ENCODE data around the gene RTN4R. TPM values are rescaled to one million over a fixed set of nuclear protein-coding genes. Genes with fewer than 3 reads are reported as not detected.

Gene RTN4R
- total and polyA plus RNA-seq, 2 donors (not counting 1 experiment from before 2014, with no cell fraction given): 0.42 to 0.79 TPM

DNA sequence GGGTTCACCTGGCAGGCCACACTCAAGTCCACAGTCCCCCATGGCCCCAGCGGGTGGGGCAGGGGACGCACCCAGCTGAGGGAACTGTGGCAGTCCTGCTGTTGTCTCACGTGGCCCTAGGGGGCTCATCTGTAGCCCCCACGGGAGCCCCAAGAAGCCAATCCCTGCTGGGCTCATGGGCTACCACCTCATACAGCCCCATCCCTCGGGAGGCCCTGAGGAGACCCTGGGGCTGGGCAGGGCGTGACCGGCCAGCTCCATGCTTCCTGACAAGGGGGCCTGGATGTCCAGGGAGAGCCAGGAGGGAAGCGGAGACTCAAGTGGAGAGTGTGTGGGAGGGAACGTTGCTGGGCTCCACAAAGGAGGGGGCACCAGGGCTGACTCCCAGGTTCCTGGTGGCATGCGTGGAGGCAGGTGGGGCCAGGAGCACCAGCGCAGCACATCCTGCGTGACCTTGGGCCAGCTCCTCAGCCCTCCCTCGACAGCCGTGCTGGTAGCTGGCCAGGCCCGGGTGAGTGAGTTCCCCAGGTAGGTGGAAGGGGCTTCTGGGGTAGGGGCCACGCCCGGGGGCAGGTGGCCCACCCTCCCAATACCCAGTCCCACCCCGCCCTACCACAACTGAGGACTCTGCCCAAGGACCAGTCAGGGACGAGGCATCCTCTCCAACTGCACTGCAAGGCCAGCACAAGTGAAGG, 7.9 kb downstream of the RTN4R start:
- Mint-ChIP-seq H3K27me3 (no peaks in the 10 kb centered on the region), H3K4me3 (no peak overlapping the region), H3K27ac (no peak overlapping the region), H3K9me3 (ENCODE audit: insufficient read depth) (no peaks in the 10 kb centered on the region), H3K4me1 (no peaks in the 10 kb centered on the region)
- no peak overlapping the region for H3K4me2 ChIP-seq (replicated peaks; ENCODE audit: low read depth, low read length, poor library complexity, severe bottlenecking)
- H3K9me3 ChIP-seq (ENCODE audit: control extremely low read depth in 1 of 3, control insufficient read depth in 2 of 3, insufficient read depth in 1 of 3, low read length in 2 of 3): no peaks in the 10 kb centered on the region
- no peak overlapping the region for H3K9ac ChIP-seq (ENCODE audit: low read length)
- no peaks in the 10 kb centered on the region for H3K79me2 ChIP-seq (ENCODE audit: control insufficient read depth, insufficient read depth, low read length)
- WGBS (ENCODE audit: insufficient coverage): 90% methylated on average over 13 of the region's 19 CpGs
- ATAC-seq (ENCODE audit: low read depth) (no peak), DNase-seq (no peak)
- no peaks in the 10 kb centered on the region for H4K20me1 ChIP-seq (ENCODE audit: control insufficient read depth, insufficient read depth, low read length, poor library complexity, severe bottlenecking)
- ChIA-PET POLR2A (no interaction called here), CTCF (no interaction called here)
- H2AFZ ChIP-seq (ENCODE audit: insufficient read depth, low read depth, low read length, poor library complexity, severe bottlenecking): no peak overlapping the region
- no peak overlapping the region for H3K27ac ChIP-seq (ENCODE audit: low read length in 2 of 2)
- no peaks in the 10 kb centered on the region for H3K4me1 ChIP-seq (ENCODE audit: control insufficient read depth in 2 of 2, insufficient read depth in 2 of 2, low read length in 2 of 2)
- TF ChIP-seq, protein P1, sequence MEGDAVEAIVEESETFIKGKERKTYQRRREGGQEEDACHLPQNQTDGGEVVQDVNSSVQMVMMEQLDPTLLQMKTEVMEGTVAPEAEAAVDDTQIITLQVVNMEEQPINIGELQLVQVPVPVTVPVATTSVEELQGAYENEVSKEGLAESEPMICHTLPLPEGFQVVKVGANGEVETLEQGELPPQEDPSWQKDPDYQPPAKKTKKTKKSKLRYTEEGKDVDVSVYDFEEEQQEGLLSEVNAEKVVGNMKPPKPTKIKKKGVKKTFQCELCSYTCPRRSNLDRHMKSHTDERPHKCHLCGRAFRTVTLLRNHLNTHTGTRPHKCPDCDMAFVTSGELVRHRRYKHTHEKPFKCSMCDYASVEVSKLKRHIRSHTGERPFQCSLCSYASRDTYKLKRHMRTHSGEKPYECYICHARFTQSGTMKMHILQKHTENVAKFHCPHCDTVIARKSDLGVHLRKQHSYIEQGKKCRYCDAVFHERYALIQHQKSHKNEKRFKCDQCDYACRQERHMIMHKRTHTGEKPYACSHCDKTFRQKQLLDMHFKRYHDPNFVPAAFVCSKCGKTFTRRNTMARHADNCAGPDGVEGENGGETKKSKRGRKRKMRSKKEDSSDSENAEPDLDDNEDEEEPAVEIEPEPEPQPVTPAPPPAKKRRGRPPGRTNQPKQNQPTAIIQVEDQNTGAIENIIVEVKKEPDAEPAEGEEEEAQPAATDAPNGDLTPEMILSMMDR (IDR thresholded peaks at IDR 0.05): no peak
- intact Hi-C loops (cut with micrococcal nuclease): no loop called here
- H3K27me3 ChIP-seq (replicated peaks in 1 of 4; ENCODE audit: control extremely low read depth in 1 of 4, control insufficient read depth in 3 of 4, insufficient read depth in 4 of 4, low read length in 3 of 4): no peaks in the 10 kb centered on the region
- no peaks in the 10 kb centered on the region for H3K36me3 ChIP-seq (replicated peaks in 1 of 2; ENCODE audit: control extremely low read depth in 1 of 2, control insufficient read depth in 1 of 2, extremely low read depth in 1 of 2, insufficient read depth in 2 of 2, low read length in 1 of 2)
- H3K4me3 ChIP-seq (ENCODE audit: control extremely low read depth in 1 of 5, extremely low read depth in 1 of 5, insufficient read depth in 1 of 5, low read depth in 2 of 5, low read length in 4 of 5): no peak overlapping the region

DNA sequence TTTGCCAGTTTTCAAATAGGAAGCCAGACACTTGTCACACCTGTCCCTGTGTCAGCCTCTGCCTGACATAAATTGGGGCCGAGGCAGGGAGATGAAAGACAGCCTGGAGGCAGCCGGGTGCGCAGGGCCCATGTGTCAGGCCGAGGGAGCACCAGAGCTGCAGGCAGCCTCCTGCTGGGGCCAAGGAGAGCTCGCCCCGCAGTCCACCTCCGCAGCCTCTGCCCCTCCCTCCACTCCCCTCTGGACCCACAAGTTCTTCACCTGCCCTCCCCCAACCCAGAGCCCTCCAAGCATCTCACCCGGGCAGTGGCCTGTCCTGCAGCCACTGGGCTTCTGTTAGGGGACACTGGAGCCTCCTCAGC, 8.8 kb downstream of the RTN4R start:
- Histone ChIP-seq H3K36me3 (replicated peaks in 1 of 2; ENCODE audit: control extremely low read depth in 1 of 2, control insufficient read depth in 1 of 2, extremely low read depth in 1 of 2, insufficient read depth in 2 of 2, low read length in 1 of 2) (no peaks in the 10 kb centered on the region), H3K4me3 (ENCODE audit: control extremely low read depth in 1 of 5, extremely low read depth in 1 of 5, insufficient read depth in 1 of 5, low read depth in 2 of 5, low read length in 4 of 5) (no peak overlapping the region), H3K79me2 (ENCODE audit: control insufficient read depth, insufficient read depth, low read length) (no peaks in the 10 kb centered on the region), H3K4me2 (replicated peaks; ENCODE audit: low read depth, low read length, poor library complexity, severe bottlenecking) (no peak overlapping the region), H2AFZ (ENCODE audit: insufficient read depth, low read depth, low read length, poor library complexity, severe bottlenecking) (no peak overlapping the region), H3K27ac (ENCODE audit: low read length in 2 of 2) (no peak overlapping the region), H4K20me1 (ENCODE audit: control insufficient read depth, insufficient read depth, low read length, poor library complexity, severe bottlenecking) (no peaks in the 10 kb centered on the region), H3K27me3 (replicated peaks in 1 of 4; ENCODE audit: control extremely low read depth in 1 of 4, control insufficient read depth in 3 of 4, insufficient read depth in 4 of 4, low read length in 3 of 4) (no peaks in the 10 kb centered on the region), H3K9me3 (ENCODE audit: control extremely low read depth in 1 of 3, control insufficient read depth in 2 of 3, insufficient read depth in 1 of 3, low read length in 2 of 3) (no peaks in the 10 kb centered on the region), H3K9ac (ENCODE audit: low read length) (no peak overlapping the region), H3K4me1 (ENCODE audit: control insufficient read depth in 2 of 2, insufficient read depth in 2 of 2, low read length in 2 of 2) (no peaks in the 10 kb centered on the region)
- H3K4me1 Mint-ChIP-seq: no peaks in the 10 kb centered on the region
- ChIA-PET POLR2A (no interaction called here), CTCF (interaction anchor here (1.7 kb wide), 1 partner anchor 23 kb away, joined by 3 read pairs; no protein-coding TSS in a partner anchor)
- H3K27me3 Mint-ChIP-seq: no peaks in the 10 kb centered on the region
- no peaks in the 10 kb centered on the region for H3K9me3 Mint-ChIP-seq (ENCODE audit: insufficient read depth)
- ATAC-seq (ENCODE audit: low read depth): no peak
- no peak overlapping the region for H3K4me3 Mint-ChIP-seq
- 91% methylated on average over 8 of the region's 8 CpGs for WGBS (ENCODE audit: insufficient coverage)
- no peak overlapping the region for H3K27ac Mint-ChIP-seq
- intact Hi-C loops (cut with micrococcal nuclease): no loop called here
- DNase-seq: no peak
- TF ChIP-seq EZH2 (IDR thresholded peaks at IDR 0.05; ENCODE audit: borderline replicate concordance, insufficient read depth, low read depth, low read length, poor library complexity, severe bottlenecking): no peak
